ENCODE results near the gene CYP27B1. TPM values are rescaled to one million over a fixed set of nuclear protein-coding genes. Genes with fewer than 3 reads are reported as not detected.
A peak's percentile ranks its signal among the peaks of the same experiment; 100 is the strongest.

Gene CYP27B1
- total and polyA plus RNA-seq, 3 donors from 2014 or later, result 2.2 to 30.2 (median 3.9) TPM

DNA sequence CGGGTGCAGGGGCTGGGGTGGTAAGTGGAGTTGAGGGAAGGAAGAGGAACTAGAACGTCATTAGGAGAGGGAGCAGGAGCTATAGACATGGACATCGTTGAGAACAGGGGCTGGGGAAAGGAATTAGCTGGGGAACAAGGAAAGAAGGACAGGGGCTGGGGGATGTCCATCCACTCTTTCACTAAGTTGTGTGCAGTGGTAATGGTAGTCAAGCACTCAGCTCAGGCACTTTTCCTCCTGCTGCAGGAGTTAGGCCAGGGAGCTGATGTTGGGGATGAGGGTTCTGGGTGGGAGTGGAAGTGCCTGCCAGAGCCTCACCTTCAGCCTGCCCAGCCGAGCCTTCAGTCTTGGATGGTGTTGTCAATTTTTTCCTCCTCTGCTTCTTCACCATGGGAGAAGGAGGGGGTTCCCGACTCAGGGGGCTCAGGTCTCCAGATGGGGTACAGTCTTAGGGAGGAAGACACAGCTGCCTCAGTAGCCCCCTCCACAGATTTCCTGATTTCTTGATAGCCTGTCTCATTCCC lies 37.5 kb downstream of the CYP27B1 start:
- TF ChIP-seq CTCF (IDR thresholded peaks at IDR 0.05) (no peak), POLR2A (IDR thresholded peaks at IDR 0.05) (no peak)
- intact Hi-C loops (cut with DNase I; ENCODE audit: low total_unique reads), result no loop called here
- H3K27ac ChIP-seq, result no peak overlapping the region
- no peak overlapping the region for H3K4me3 ChIP-seq
- peaks cover 9% of the 10 kb centered on the region for H3K4me1 ChIP-seq
- no peaks in the 10 kb centered on the region for H3K27me3 ChIP-seq
- H3K9me3 ChIP-seq, result no peaks in the 10 kb centered on the region
- no peak for DNase-seq
- WGBS, 2 donors, result 64 to 65% methylated on average over 5 of the region's 5 CpGs
- H3K36me3 ChIP-seq (ENCODE audit: low read depth, missing control alignments), result no peaks in the 10 kb centered on the region

DNA sequence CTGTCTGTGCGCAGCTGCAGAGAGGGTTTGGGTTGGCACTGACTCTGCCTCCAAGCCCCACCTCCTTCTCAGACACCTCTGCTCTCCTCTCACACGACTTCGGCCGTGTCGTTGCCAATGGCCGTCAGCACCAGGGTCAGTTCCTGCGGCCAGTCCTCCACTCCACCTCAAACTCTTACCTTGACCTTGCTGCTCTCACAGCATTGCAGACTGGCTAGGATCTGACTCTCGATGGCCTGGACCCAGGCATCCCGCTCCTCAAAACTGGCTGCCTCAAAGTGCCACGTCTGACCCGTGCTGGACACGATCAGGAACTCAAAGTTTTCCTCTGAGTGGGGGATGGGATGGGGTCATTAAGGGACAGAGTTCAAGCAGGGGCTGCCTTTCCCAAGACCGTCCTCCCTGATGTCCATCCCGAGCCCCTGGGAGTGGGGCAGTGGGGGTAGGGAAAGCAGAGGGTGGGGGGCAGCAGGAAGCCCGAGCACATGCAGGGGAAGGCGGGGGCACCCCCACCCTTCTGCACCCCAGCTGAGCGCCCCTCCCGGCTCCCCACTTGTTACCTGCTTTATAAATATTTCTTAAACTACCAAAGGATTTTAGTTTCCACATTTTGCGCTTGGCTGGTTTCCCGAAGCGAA lies 39.0 kb downstream of the CYP27B1 start:
- intact Hi-C loops (cut with DNase I; ENCODE audit: low total_unique reads), result no loop called here
- TF ChIP-seq CTCF (IDR thresholded peaks at IDR 0.05), result no peak
- no peak for TF ChIP-seq POLR2A (IDR thresholded peaks at IDR 0.05)
- Histone ChIP-seq H3K27me3 (no peaks in the 10 kb centered on the region), H3K9me3 (no peaks in the 10 kb centered on the region), H3K27ac (no peak overlapping the region), H3K4me3 (no peak overlapping the region), H3K36me3 (ENCODE audit: low read depth, missing control alignments) (no peaks in the 10 kb centered on the region), H3K4me1 (peaks cover 9% of the 10 kb centered on the region)
- peak; percentile 37 for DNase-seq
- 43 to 44% methylated on average over 13 to 21 of the region's 21 CpGs for WGBS, 2 donors

GRCh38 chr12:57726884-57727757 lies 39.8 kb downstream of the CYP27B1 start:
- 23 to 27% methylated on average over 36 to 65 of the region's 76 CpGs for WGBS, 2 donors
- intact Hi-C loops (cut with DNase I; ENCODE audit: low total_unique reads), result no loop called here
- Histone ChIP-seq H3K4me3 (peak overlapping the region; percentile 49 to 61), H3K27ac (no peak overlapping the region), H3K4me1 (peaks cover 9% of the 10 kb centered on the region), H3K27me3 (no peaks in the 10 kb centered on the region), H3K9me3 (no peaks in the 10 kb centered on the region), H3K36me3 (ENCODE audit: low read depth, missing control alignments) (no peaks in the 10 kb centered on the region)
- TF ChIP-seq POLR2A (IDR thresholded peaks at IDR 0.05), result no peak
- peak; percentile 50 for DNase-seq

- H3K4me1 ChIP-seq, result peaks cover 9% of the 10 kb centered on the region
- H3K27me3 ChIP-seq, result no peaks in the 10 kb centered on the region
- H3K4me3 ChIP-seq, result peak overlapping the region; percentile 49 to 61
- intact Hi-C loops (cut with DNase I; ENCODE audit: low total_unique reads), result no loop called here
- no peaks in the 10 kb centered on the region for H3K9me3 ChIP-seq
- TF ChIP-seq POLR2A (IDR thresholded peaks at IDR 0.05) (no peak), CTCF (IDR thresholded peaks at IDR 0.05) (peak; percentile 12 to 51 (median 36))
- H3K36me3 ChIP-seq (ENCODE audit: low read depth, missing control alignments), result no peaks in the 10 kb centered on the region
- no peak overlapping the region for H3K27ac ChIP-seq
- peak; percentile 79 for DNase-seq
- 12% methylated on average over 25 to 55 of the region's 79 CpGs for WGBS, 2 donors
These were observed 40.6 kb downstream of the CYP27B1 start for GRCh38 chr12:57726151-57726883.

DNA sequence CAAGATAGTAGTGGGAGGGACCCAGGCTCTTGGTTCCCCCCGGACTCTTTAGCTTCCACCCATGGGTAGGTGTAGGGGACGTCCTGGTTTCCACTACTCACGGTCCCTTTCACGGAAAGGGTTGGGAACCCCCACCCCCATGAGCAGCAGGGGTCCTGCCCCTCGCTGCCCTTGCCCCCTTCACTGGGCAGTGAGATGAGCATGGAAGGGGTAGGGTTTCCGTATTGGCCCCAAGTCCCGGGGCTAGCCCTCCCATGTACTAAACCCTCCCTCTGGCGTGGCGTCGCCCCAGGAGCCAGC lies 41.1 kb downstream of the CYP27B1 start:
- Histone ChIP-seq H3K4me3 (peak overlapping the region; percentile 49 to 61), H3K4me1 (peaks cover 9% of the 10 kb centered on the region), H3K27ac (no peak overlapping the region), H3K27me3 (no peaks in the 10 kb centered on the region), H3K9me3 (no peaks in the 10 kb centered on the region), H3K36me3 (ENCODE audit: low read depth, missing control alignments) (no peaks in the 10 kb centered on the region)
- DNase-seq, result no peak
- intact Hi-C loops (cut with DNase I; ENCODE audit: low total_unique reads), result no loop called here
- no peak for TF ChIP-seq POLR2A (IDR thresholded peaks at IDR 0.05)
- no peak for TF ChIP-seq CTCF (IDR thresholded peaks at IDR 0.05)
- WGBS, 2 donors, result 17% methylated on average over 5 to 10 of the region's 10 CpGs
